ENCODE data around the gene LMOD1.
"Not testable (repeated sequence)": the region's sequence is repeated elsewhere in the genome, so short reads cannot be mapped to it uniquely, and the experiment has no call there.

LMOD1 gene

GRCh38 chr1:201870397-201870796 lies 76.0 kb downstream of the LMOD1 start:
- DNase-seq (ENCODE audit: low read depth in 3 of 3) = no peak

GRCh38 chr1:201861448-201861847 lies 84.9 kb downstream of the LMOD1 start:
- no peak for DNase-seq (ENCODE audit: low read depth in 3 of 3)

GRCh38 chr1:201859424-201859823 lies 86.9 kb downstream of the LMOD1 start:
- no peak for DNase-seq (ENCODE audit: low read depth in 3 of 3)

GRCh38 chr1:201856722-201857121 lies 89.6 kb downstream of the LMOD1 start:
- DNase-seq (ENCODE audit: low read depth in 3 of 3) = not testable (repeated sequence)

GRCh38 chr1:201851949-201852348 lies 94.4 kb downstream of the LMOD1 start:
- no peak for DNase-seq (ENCODE audit: low read depth in 3 of 3)

GRCh38 chr1:201850053-201850397 lies 96.3 kb downstream of the LMOD1 start:
- no peak for DNase-seq (ENCODE audit: low read depth in 3 of 3)

GRCh38 chr1:201849372-201850052 lies 96.8 kb downstream of the LMOD1 start:
- no peak for DNase-seq (ENCODE audit: low read depth in 3 of 3)

- no peak for DNase-seq (ENCODE audit: low read depth in 3 of 3)
Measured at GRCh38 chr1:201848230-201848629, 98.1 kb downstream of the LMOD1 start.

GRCh38 chr1:201847150-201847549 lies 99.2 kb downstream of the LMOD1 start:
- DNase-seq (ENCODE audit: low read depth in 3 of 3) = no peak

Measured in stimulated activated CD4-positive, alpha-beta T cell treated with anti-CD3 and anti-CD28 coated beads, TNF-alpha, amount 100 ng/mL, for 24 hours (primary cell).